Activated naive CD4-positive, alpha-beta T cell treated with anti-CD3 and anti-CD28 coated beads for 36 hours (primary cell): ENCODE data around the gene PLK2. TPM values are rescaled to one million over a fixed set of nuclear protein-coding genes. Genes with fewer than 3 reads are reported as not detected.

Experiments used
- CTCF ChIA-PET: fragments of 350-600 bp; sonication (Branson Sonifier 250); formaldehyde crosslinking; loops from one replicate; lab custom pipeline; 2021; ENCODE audit warnings: antibody characterized with exemption; lab: Charles Lee
- DNase-seq: peaks from one replicate; pipeline ENCODE4 v3.0.0-alpha.2; 2020
- H3K27ac Mint-ChIP-seq: one replicate; pipeline ENCODE4 v1.8.0; 2021; ENCODE audit warnings: mild to moderate bottlenecking, mixed read lengths
- H3K27me3 Mint-ChIP-seq: one replicate; pipeline ENCODE4 v1.8.0; 2021; ENCODE audit warnings: low read depth, mixed read lengths
- H3K36me3 Mint-ChIP-seq: one replicate; pipeline ENCODE4 v1.8.0; 2021; ENCODE audit warnings: low read depth, mixed read lengths
- H3K4me1 Mint-ChIP-seq: one replicate; pipeline ENCODE4 v1.8.0; 2021; ENCODE audit warnings: low read depth, mixed read lengths
- H3K4me3 Mint-ChIP-seq: one replicate; pipeline ENCODE4 v1.8.0; 2021; ENCODE audit warnings: mild to moderate bottlenecking, moderate library complexity, mixed read lengths
- H3K9me3 Mint-ChIP-seq: one replicate; pipeline ENCODE4 v1.8.0; 2021; ENCODE audit warnings: mixed read lengths
- intact Hi-C: fragments of 100-400 bp; cut with micrococcal nuclease; formaldehyde crosslinking; loops from one replicate; pipeline ENCODE4 v1.15.1; 2023
- total RNA-seq, 2 experiments: library from RNA; stranded (reverse); gene quantifications; one replicate each; pipeline ENCODE4 v1.2.3, GENCODE V29; 2021

The PLK2 gene
- total RNA-seq, 2 experiments from 2014 or later: 7.8 to 10.9 TPM

GRCh38 chr5:58440901-58441460 is 18.9 kb downstream of the PLK2 start:
- CTCF ChIA-PET: no interaction called here
- Mint-ChIP-seq H3K36me3 (no peaks in the 10 kb centered on the region), H3K4me3 (no peak overlapping the region), H3K9me3 (no peaks in the 10 kb centered on the region), H3K27ac (no peak overlapping the region), H3K4me1 (no peaks in the 10 kb centered on the region), H3K27me3 (peaks cover 8% of the 10 kb centered on the region)
- intact Hi-C loops: no loop called here
- no peak for DNase-seq

DNA sequence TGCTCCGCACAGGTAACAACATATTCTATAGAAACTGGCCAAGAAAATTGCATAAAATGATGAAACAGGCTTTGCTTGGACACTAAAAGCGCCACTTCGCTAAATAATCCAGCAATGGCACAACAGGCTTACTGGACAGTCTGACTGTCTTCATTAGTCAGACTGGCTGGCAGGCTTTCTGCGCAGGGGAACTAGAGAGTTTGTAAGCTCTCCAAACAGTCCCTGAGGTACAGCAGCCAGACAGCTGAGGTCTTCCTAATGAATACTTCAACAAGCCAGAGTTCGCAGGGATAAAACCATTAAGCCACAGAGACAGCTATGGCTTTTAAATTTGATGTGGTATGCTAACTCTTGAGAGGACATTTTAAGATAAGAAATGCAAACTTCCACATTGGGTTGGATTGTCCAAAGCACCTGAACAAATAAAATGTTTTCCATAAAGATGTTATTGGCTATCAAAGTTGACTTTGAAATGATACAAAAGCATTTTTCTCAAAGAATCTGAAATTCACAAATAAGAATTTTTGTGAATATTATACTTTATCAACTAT is 20.7 kb downstream of the PLK2 start:
- CTCF ChIA-PET: interaction anchor here (0.7 to 1.4 kb wide), 2 partner anchors 650 to 1091 kb away, joined by 3 read pairs; no protein-coding TSS in a partner anchor
- DNase-seq: no peak
- intact Hi-C loops: no loop called here
- H3K4me1 Mint-ChIP-seq: peaks cover 5% of the 10 kb centered on the region
- H3K36me3 Mint-ChIP-seq: no peaks in the 10 kb centered on the region
- no peak overlapping the region for H3K27ac Mint-ChIP-seq
- H3K4me3 Mint-ChIP-seq: no peak overlapping the region
- H3K27me3 Mint-ChIP-seq: peaks cover 5% of the 10 kb centered on the region
- no peaks in the 10 kb centered on the region for H3K9me3 Mint-ChIP-seq

DNA sequence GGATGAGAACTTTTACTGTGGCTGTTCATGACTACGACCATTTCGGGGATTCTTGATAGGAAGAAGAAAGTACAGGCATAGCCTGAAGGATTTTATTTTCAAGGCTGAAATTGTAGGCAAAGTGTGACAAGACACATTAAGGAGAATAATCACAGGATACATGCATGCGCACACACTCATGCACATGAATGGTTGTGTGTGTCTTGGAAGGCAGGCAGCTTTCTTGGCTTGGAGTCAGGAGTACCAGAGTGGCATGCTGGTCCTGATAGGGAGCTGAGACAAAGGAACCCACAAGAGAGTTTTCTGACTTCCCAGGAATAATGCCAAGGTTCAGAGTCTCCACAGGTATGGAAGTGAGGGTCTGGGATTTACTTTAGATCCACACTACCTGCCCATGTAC is 22.2 kb downstream of the PLK2 start:
- intact Hi-C loops: no loop called here
- CTCF ChIA-PET: interaction anchor here (0.5 kb wide), 2 partner anchors 21 to 25 kb away, joined by 3 read pairs; no protein-coding TSS in a partner anchor
- no peaks in the 10 kb centered on the region for H3K9me3 Mint-ChIP-seq
- no peak for DNase-seq
- no peak overlapping the region for H3K27ac Mint-ChIP-seq
- H3K36me3 Mint-ChIP-seq: no peaks in the 10 kb centered on the region
- no peak overlapping the region for H3K4me3 Mint-ChIP-seq
- H3K4me1 Mint-ChIP-seq: peaks cover 5% of the 10 kb centered on the region
- no peaks in the 10 kb centered on the region for H3K27me3 Mint-ChIP-seq

DNA sequence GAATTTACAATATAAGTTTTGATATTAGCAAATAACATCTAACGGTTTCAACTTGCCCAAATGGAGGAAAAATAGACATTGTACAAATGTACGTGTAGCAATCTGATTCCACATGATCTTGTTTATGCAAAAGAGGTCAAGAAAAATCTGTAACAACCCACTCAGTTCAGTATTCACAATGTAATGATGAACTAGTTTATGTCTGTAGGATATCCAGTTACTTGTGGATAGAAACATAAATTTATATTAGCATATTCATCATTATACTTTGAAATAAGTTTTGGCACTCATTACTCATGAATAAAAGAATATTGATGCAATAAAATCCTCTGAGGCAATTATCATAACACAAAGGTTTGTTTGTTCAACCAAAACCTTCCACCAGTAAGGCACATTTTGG is 28.1 kb downstream of the PLK2 start:
- Mint-ChIP-seq H3K9me3 (no peaks in the 10 kb centered on the region), H3K27me3 (peaks cover 2% of the 10 kb centered on the region), H3K27ac (no peak overlapping the region), H3K4me1 (peaks cover 5% of the 10 kb centered on the region), H3K4me3 (no peak overlapping the region), H3K36me3 (no peaks in the 10 kb centered on the region)
- intact Hi-C loops: no loop called here
- CTCF ChIA-PET: no interaction called here
- no peak for DNase-seq

- peaks cover 9% of the 10 kb centered on the region for H3K27me3 Mint-ChIP-seq
- H3K4me3 Mint-ChIP-seq: no peak overlapping the region
- H3K4me1 Mint-ChIP-seq: no peaks in the 10 kb centered on the region
- intact Hi-C loops: no loop called here
- CTCF ChIA-PET: interaction anchor here (0.8 kb wide), 1 partner anchor 20 kb away, joined by 5 read pairs; no protein-coding TSS in a partner anchor
- no peaks in the 10 kb centered on the region for H3K36me3 Mint-ChIP-seq
- no peaks in the 10 kb centered on the region for H3K9me3 Mint-ChIP-seq
- no peak for DNase-seq
- no peak overlapping the region for H3K27ac Mint-ChIP-seq
Observed at GRCh38 chr5:58412932-58413331, 47.0 kb downstream of the PLK2 start.

GRCh38 chr5:58412081-58412480 is 47.8 kb downstream of the PLK2 start:
- Mint-ChIP-seq H3K36me3 (no peaks in the 10 kb centered on the region), H3K4me3 (no peak overlapping the region), H3K4me1 (no peaks in the 10 kb centered on the region), H3K27ac (no peak overlapping the region), H3K9me3 (no peaks in the 10 kb centered on the region), H3K27me3 (peaks cover 11% of the 10 kb centered on the region)
- no peak for DNase-seq
- CTCF ChIA-PET: no interaction called here
- intact Hi-C loops: no loop called here

DNA sequence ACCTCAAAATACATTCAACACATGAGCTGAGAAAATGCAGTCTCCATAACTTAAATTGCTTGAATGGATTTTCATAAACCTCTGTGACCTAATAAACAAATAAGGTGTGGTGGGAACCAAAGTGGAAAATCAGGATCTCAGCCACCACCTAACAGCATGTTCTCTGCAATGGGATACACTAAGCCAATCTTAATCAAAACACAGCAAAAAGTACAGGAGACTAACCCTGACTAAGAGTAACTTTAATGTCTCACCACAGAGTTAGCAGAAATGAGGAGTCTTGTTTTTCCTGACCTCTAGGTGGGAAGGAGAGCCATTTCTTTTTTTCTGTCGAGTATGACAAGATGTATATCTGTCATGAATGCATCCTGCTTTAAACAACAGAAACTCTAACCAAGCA is 48.5 kb downstream of the PLK2 start:
- peaks cover 11% of the 10 kb centered on the region for H3K27me3 Mint-ChIP-seq
- no peak for DNase-seq
- H3K4me1 Mint-ChIP-seq: no peaks in the 10 kb centered on the region
- H3K36me3 Mint-ChIP-seq: no peaks in the 10 kb centered on the region
- intact Hi-C loops: no loop called here
- H3K4me3 Mint-ChIP-seq: no peak overlapping the region
- CTCF ChIA-PET: no interaction called here
- H3K9me3 Mint-ChIP-seq: no peaks in the 10 kb centered on the region
- no peak overlapping the region for H3K27ac Mint-ChIP-seq

DNA sequence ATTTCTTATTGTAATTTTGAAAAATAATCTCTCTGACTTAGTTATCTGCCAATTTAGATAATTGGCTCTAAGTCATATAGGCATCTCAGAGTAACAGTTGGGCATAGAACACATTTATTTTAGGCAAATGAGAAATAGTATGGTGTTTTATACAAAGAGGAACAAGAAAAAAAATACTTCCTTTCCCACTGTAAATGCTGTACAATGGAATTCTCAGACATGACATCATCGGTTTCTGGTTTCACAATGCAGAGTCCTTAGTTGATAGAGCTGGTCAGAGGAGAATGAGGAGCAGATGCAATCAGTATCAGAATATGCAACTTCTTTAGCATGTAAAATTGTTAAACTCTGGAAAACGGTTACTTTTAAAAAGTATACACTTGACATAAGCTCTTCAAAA is 49.4 kb downstream of the PLK2 start:
- H3K27ac Mint-ChIP-seq: no peak overlapping the region

GRCh38 chr5:58407042-58407719 is 52.7 kb downstream of the PLK2 start:
- Mint-ChIP-seq H3K4me3 (no peak overlapping the region), H3K27me3 (peaks cover 16% of the 10 kb centered on the region), H3K9me3 (no peaks in the 10 kb centered on the region), H3K36me3 (no peaks in the 10 kb centered on the region), H3K4me1 (no peaks in the 10 kb centered on the region), H3K27ac (no peak overlapping the region)
- intact Hi-C loops: no loop called here
- DNase-seq: no peak
- CTCF ChIA-PET: no interaction called here

More for the DNA sequence above, 49.4 kb downstream of the PLK2 start:
- no peaks in the 10 kb centered on the region for H3K36me3 Mint-ChIP-seq
- intact Hi-C loops: no loop called here
- H3K4me3 Mint-ChIP-seq: no peak overlapping the region
- peaks cover 11% of the 10 kb centered on the region for H3K27me3 Mint-ChIP-seq
- no peaks in the 10 kb centered on the region for H3K9me3 Mint-ChIP-seq
- CTCF ChIA-PET: no interaction called here
- no peak for DNase-seq
- no peaks in the 10 kb centered on the region for H3K4me1 Mint-ChIP-seq

DNA sequence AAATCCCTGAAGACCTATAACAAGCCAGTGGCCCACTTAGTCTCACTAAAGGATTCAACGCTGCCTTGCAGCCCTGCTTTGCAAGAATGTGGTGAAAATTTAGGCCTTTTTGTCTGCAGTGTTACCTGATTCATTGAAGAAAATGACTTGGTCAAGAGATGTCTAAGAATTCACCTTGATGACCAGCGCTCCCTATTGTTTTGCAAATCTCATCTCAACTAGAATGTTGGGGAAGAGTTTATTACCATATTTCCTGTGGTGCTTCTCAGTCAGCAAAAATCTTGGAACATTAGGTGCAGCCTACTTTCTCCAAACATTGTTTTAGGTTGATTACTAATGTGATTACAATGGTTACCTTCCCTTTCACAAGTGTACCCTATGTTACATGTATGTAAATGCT is 53.5 kb downstream of the PLK2 start:
- H3K27me3 Mint-ChIP-seq: peaks cover 16% of the 10 kb centered on the region
- no peaks in the 10 kb centered on the region for H3K9me3 Mint-ChIP-seq
- H3K4me3 Mint-ChIP-seq: no peak overlapping the region
- CTCF ChIA-PET: no interaction called here
- no peaks in the 10 kb centered on the region for H3K4me1 Mint-ChIP-seq
- DNase-seq: no peak
- H3K36me3 Mint-ChIP-seq: no peaks in the 10 kb centered on the region
- intact Hi-C loops: no loop called here
- H3K27ac Mint-ChIP-seq: no peak overlapping the region

GRCh38 chr5:58405175-58405574 is 54.7 kb downstream of the PLK2 start:
- Mint-ChIP-seq H3K36me3 (no peaks in the 10 kb centered on the region), H3K4me3 (no peak overlapping the region), H3K27ac (no peak overlapping the region), H3K9me3 (no peaks in the 10 kb centered on the region), H3K4me1 (no peaks in the 10 kb centered on the region), H3K27me3 (peaks cover 16% of the 10 kb centered on the region)
- CTCF ChIA-PET: interaction anchor here (0.9 kb wide), 1 partner anchor 10 kb away, joined by 4 read pairs; no protein-coding TSS in a partner anchor
- intact Hi-C loops: no loop called here
- no peak for DNase-seq

GRCh38 chr5:58404734-58405133 is 55.2 kb downstream of the PLK2 start:
- CTCF ChIA-PET: no interaction called here
- H3K36me3 Mint-ChIP-seq: no peaks in the 10 kb centered on the region
- no peaks in the 10 kb centered on the region for H3K9me3 Mint-ChIP-seq
- peaks cover 16% of the 10 kb centered on the region for H3K27me3 Mint-ChIP-seq
- DNase-seq: no peak
- no peak overlapping the region for H3K4me3 Mint-ChIP-seq
- no peaks in the 10 kb centered on the region for H3K4me1 Mint-ChIP-seq
- no peak overlapping the region for H3K27ac Mint-ChIP-seq
- intact Hi-C loops: no loop called here
